ENCODE measurements around the gene KIF9.

- TF ChIP-seq CTCF (IDR thresholded peaks at IDR 0.05) (no peak), EP300 (IDR thresholded peaks at IDR 0.05) (no peak), POLR2AphosphoS5 (IDR thresholded peaks at IDR 0.05) (no peak)
Measured at GRCh38 chr3:47244531-47245100, 38.0 kb downstream of the KIF9 start.

Data from sigmoid colon (tissue), 4 donors.